ENCODE results near the gene PSME1. TPM values are rescaled to one million over a fixed set of nuclear protein-coding genes. Genes with fewer than 3 reads are reported as not detected.

PSME1 gene
- total and polyA plus RNA-seq, 2 of the 13 experiments (the other 11 are each of a cell fraction or from before 2014, with no cell fraction given): 159 to 608 TPM

DNA sequence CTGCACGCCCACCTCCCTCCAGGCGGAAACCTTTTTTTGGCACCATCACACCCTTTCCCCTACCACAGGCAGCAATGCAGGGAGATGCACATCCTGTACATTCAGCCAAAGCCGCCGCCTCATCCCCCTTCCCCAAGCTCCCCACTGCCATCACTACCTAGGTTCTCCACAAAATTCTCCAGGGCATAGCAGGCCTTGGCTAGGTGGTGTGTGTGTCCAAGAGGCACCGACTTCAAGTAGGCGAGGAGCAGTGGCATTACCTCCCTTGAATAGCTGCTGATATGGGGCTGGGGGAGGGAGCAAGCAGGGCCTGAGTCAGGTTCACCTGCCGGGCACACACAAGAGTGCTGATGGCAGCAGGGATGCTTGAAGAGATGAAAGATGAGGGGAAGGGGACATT, 49.0 kb downstream of the PSME1 start (continued):
- TF ChIP-seq NKX3-1 (CRISPR knock-in tag; IDR thresholded peaks at IDR 0.05) (no peak), ISX (CRISPR knock-in tag; conservative IDR thresholded peaks at IDR 0.05) (no peak), RBAK (CRISPR knock-in tag; IDR thresholded peaks at IDR 0.05) (no peak), SSRP1 (CRISPR knock-in tag; IDR thresholded peaks at IDR 0.05) (no peak), NR2F1 (CRISPR knock-in tag; IDR thresholded peaks at IDR 0.05) (no peak), YEATS4 (CRISPR knock-in tag; IDR thresholded peaks at IDR 0.05; ENCODE audit: borderline replicate concordance) (no peak), ZFY (CRISPR knock-in tag; IDR thresholded peaks at IDR 0.05) (no peak), CHCHD3 (CRISPR knock-in tag; IDR thresholded peaks at IDR 0.05) (no peak), SUZ12 (IDR thresholded peaks at IDR 0.05; ENCODE audit: low read depth, low read length) (no peak), NR2F2 (IDR thresholded peaks at IDR 0.05; ENCODE audit: borderline replicate concordance, low read depth) (no peak), ZSCAN20 (CRISPR knock-in tag; IDR thresholded peaks at IDR 0.05; ENCODE audit: borderline replicate concordance) (no peak), SP5 (CRISPR knock-in tag; IDR thresholded peaks at IDR 0.05; ENCODE audit: borderline replicate concordance, low read depth) (no peak), ZNF629 (CRISPR knock-in tag; conservative IDR thresholded peaks at IDR 0.05) (no peak), ZNF598 (CRISPR knock-in tag; IDR thresholded peaks at IDR 0.05; ENCODE audit: borderline replicate concordance) (0 out of 2 replicates have a peak, but pooled peaks have one; percentile 61), MYC (CRISPR knock-in tag; IDR thresholded peaks at IDR 0.05; ENCODE audit: borderline replicate concordance) (peak; percentile 27; the same call in 1 of the 2 replicates), RBM22 (optimal IDR thresholded peaks at IDR 0.05; ENCODE audit: low read length) (peak; percentile 49), ZNF709 (CRISPR knock-in tag; IDR thresholded peaks at IDR 0.05) (no peak)
- TF ChIP-seq, protein P1, sequence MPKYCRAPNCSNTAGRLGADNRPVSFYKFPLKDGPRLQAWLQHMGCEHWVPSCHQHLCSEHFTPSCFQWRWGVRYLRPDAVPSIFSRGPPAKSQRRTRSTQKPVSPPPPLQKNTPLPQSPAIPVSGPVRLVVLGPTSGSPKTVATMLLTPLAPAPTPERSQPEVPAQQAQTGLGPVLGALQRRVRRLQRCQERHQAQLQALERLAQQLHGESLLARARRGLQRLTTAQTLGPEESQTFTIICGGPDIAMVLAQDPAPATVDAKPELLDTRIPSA (CRISPR knock-in tag; IDR thresholded peaks at IDR 0.05; ENCODE audit: borderline replicate concordance): no peak
- TF ChIP-seq, protein P2, sequence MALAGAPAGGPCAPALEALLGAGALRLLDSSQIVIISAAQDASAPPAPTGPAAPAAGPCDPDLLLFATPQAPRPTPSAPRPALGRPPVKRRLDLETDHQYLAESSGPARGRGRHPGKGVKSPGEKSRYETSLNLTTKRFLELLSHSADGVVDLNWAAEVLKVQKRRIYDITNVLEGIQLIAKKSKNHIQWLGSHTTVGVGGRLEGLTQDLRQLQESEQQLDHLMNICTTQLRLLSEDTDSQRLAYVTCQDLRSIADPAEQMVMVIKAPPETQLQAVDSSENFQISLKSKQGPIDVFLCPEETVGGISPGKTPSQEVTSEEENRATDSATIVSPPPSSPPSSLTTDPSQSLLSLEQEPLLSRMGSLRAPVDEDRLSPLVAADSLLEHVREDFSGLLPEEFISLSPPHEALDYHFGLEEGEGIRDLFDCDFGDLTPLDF (CRISPR knock-in tag; IDR thresholded peaks at IDR 0.05): no peak
- TF ChIP-seq, protein P3, sequence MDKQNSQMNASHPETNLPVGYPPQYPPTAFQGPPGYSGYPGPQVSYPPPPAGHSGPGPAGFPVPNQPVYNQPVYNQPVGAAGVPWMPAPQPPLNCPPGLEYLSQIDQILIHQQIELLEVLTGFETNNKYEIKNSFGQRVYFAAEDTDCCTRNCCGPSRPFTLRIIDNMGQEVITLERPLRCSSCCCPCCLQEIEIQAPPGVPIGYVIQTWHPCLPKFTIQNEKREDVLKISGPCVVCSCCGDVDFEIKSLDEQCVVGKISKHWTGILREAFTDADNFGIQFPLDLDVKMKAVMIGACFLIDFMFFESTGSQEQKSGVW (CRISPR knock-in tag; IDR thresholded peaks at IDR 0.05; ENCODE audit: borderline replicate concordance): no peak
- TF ChIP-seq, protein P4, sequence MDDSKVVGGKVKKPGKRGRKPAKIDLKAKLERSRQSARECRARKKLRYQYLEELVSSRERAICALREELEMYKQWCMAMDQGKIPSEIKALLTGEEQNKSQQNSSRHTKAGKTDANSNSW (CRISPR knock-in tag; IDR thresholded peaks at IDR 0.05; ENCODE audit: borderline replicate concordance): peak; percentile 49; the same call in 1 of the 2 replicates
- TF ChIP-seq, protein P5, sequence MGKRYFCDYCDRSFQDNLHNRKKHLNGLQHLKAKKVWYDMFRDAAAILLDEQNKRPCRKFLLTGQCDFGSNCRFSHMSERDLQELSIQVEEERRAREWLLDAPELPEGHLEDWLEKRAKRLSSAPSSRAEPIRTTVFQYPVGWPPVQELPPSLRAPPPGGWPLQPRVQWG (CRISPR knock-in tag; IDR thresholded peaks at IDR 0.05; ENCODE audit: borderline replicate concordance, low read depth): no peak

Data from HepG2 (cell line).